GM19025 (cell line): ENCODE measurements around the gene LMAN1L.
A peak's percentile ranks its signal among the peaks of the same experiment; 100 is the strongest.

Experiments
- ATAC-seq: cut with Tn5 transposase; IDR thresholded peaks from one replicate; pipeline ENCODE4 v1.9.1; 2021; ENCODE audit warnings: mild to moderate bottlenecking, low read depth, moderate library complexity; ENCODE audit not compliant: unreplicated experiment

The LMAN1L gene

DNA sequence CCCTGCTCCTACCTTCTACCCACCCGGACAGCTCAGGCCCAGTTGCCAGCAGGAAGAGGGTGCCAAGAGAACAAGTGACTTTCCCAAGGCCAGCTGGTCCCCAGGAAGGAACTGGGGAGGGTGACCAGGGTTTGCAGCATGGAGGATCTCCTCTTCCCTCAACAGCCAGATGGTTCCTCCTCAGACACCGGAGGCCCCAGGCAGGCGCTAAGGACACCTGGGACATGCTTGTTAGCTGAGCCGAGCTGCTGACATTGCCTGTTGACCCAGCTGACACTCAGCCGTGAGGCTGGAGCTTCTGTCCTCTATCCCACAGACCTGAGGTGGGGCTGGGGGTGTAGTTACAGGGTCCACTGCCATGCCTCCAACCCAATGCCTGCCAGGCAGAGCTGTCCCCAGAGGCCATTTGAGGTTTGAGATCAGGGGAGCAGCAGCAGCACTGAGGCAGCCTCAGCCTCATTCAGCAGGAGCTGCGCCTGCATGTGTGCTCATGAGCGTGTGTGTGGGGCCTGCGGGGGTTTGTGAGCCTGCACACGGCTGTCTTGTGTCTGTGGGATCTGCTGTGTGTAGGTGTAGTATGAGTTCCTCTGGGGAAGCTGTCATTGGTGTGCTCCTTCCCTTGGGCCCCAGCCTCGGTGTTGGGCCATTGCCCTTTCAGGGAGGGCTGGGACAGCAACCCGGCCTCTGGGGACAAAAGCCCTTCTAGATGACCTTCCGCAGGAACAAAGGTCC is 20.9 kb downstream of the LMAN1L start:
- no peak for ATAC-seq

DNA sequence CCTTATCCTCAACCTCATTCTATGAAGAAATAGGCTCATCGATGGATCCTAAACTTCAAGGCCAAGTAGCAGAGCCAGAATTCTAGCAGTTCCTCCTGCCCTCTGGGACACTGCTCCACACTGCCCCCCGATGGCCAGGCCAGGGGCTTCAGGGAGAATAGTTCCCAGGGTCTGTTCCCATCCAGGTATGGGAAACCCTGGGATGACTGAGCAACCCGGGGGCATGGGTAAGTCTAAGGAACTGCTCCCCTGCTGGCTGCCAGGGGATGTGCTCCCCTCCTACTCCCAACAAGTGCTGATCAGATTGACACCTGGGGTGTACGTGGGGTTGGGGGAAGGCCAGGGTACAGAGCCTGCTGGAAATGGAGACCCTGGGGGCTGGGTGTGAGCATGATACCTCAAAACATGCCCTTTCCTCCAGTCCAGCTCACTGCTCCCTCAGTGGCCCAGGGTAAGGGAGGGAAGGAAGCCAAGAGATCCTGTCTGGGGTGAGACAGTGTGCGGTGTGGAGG is 22.7 kb downstream of the LMAN1L start:
- ATAC-seq = no peak

DNA sequence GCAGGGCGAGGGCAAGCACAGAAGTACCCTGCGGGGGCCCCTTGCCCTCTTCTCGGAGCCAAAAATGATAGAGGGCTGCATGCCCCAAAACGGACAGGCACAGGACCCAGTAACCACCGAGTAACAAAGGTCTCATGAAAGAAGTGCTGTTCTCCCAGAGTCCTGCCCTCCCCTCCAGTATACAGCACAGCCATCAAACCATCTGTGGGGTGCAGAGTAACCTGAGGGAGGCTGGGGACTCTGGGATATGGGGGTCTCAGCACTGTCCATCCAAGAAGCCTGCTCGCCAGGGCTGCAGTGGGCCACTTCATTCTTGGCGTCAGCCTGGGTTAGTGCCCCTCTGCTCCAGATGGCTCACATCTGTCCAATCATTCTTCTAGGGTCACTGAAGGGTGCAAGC is 24.2 kb downstream of the LMAN1L start:
- ATAC-seq = no peak

DNA sequence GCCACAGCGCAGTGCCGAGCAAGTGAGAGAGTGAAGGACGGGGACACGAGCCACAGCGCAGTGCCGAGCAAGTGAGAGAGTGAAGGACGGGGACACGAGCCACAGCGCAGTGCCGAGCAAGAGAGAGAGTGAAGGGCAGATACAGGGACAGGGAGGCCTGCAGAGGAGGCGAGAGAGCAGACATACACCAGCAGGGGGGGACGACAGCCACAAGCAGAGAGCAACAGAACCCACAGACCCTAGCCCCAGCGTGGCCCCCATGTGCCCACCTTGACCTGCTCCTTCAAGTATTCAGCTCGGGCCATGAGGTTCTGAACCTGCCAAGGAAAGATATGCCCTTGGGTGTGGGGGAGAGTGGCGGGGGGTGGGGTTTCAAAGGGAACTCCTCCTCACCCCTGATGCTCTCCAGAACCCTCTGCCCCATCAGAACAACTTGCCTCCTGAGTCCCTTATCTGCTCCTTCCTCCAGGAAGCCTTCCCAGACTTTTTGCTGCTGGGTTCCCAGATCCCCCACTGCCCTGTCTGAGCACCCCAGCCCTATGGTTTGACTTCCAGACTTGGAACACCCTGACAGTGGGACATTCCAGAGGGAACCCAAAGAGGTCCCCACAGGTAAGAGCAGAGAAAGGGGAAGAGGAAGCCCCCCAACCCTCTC is 25.0 kb downstream of the LMAN1L start:
- no peak for ATAC-seq

DNA sequence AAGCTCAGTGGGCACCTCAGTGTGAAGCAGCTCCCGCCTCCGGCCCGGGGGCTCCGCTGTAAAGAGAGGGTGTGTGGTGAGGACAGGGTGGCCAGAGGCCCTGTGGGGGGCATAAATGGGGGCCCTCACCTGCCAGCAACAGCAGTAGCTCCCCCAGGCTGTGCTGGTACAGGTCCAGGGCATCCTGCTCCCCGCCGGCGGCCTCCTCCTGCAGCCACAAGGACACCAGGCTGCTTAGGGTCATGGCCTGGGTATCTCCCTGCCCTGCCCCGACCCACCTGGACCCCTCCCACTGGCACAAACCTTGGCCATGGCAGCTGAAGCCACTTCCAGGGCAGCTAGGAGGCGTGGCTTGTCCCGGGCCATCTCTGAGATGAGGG is 25.5 kb downstream of the LMAN1L start:
- ATAC-seq = no peak

DNA sequence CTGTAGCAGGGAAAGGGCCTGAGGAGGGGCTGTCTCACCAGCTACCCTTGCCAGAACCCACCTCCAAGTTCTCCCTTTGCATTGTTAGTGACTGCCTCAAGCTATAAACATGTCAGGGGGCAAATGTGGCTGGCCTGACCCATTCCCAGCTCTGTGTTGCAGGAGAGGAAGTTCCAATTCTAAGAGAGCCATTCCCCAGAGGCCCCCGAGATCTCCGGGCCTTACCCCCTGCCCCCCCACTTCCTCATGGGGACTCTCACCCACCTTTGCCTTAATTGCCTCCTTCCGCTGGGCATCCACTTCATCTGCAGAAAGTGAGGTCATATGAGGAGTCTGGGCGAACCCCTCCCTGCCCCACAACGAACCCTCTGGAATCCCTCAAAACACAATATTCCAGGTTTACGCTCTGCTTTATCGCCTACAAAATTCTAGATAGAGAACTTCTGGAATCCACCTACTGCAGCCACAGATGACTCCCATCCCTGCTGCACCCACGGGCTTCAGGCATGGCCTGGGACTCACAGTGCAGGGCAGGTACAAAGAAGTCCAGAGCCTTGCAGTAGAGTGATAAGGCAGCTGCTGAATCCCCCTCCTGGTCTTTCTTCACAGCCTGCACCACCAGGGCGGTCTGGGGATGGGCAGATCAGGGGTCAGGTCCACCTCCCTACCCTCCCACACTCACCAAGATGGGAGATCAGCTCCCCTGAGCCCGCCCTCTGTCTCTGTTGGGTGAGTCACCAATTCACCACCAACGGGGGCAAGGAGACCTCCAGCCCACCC is 26.3 kb downstream of the LMAN1L start:
- no peak for ATAC-seq

DNA sequence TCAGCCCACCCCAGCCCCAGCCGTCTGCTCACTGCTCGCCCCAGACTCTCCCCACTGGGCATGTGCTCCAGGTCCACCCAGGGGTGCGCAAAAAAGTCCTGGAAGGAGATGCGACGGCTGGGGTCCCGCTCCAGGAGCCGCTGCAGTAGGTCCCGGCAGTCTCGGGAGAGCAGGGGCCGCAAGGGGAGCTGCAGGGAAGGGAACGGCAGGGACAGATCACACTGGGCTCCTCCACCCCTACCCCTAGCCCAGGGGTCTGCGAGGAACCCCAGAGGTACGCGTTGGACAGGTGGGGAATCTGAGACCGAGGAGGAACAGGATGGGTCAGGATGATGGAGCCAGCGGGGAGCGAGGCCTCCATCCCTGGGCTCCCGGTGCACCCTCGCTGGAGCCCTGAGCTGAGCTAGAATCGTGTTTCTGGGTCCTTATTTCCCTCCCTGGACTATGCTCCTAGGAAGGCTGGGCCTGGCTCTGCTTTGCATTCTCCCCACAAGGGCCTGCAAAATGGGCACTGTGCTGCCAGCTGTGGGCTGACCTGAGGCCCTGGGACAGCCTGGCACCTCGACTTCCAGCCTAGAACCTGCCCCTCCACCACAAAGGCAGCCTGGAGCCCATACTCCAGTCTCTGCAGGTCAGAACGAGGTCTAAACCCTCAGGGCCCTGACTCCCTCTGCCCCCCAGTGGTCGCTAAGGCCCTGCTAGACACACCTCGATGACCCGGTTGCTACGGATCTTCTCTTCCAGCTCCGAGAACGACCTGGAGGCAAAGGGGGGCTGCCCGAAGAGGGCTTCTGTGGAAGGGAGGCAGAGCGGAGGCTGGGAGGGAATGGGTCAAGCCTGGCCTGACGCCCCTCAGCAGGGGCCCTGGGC is 27.1 kb downstream of the LMAN1L start:
- no peak for ATAC-seq

DNA sequence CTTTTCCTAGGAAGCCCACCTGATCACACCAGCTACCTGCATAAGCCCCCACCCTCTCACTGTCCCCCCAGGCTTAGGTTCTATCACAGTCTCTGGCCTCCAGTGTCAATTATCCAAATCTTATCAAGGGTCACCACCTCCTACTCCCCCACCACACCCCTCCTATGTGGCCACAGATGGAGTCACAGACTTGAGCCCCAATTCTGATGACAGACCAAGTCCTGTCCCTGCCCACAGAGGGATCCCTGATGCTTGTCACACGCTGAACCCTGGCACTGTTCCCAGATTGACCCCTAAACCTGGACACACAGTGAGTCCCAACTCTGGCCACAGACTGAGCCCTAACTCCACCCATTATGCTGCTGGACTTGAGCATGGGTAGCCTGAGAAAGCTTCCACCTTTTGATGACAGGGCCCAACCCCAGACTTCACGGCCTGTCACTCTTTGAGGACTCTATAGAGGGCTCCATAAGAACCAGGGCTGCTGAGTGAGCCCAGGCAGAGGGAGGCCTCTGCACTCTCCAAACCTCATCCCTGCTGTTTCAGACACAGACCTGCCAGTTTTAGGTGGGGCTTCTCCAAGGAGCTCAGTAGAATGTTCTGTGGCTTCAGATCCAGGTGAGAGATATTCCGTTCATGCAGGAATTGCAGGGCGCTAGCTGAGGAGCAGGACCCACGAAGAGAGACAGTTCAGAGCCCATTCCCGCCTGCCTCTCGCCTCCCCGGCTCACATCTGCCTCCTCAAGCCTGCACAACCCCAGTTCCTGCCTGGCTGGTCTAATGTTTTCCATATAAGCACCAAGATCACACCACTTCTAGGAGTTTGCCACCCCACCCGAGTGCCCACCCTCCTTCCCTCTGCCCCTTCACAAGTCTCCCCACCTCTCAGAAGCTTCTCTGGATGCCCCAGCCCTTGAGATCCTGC is 28.5 kb downstream of the LMAN1L start:
- no peak for ATAC-seq

DNA sequence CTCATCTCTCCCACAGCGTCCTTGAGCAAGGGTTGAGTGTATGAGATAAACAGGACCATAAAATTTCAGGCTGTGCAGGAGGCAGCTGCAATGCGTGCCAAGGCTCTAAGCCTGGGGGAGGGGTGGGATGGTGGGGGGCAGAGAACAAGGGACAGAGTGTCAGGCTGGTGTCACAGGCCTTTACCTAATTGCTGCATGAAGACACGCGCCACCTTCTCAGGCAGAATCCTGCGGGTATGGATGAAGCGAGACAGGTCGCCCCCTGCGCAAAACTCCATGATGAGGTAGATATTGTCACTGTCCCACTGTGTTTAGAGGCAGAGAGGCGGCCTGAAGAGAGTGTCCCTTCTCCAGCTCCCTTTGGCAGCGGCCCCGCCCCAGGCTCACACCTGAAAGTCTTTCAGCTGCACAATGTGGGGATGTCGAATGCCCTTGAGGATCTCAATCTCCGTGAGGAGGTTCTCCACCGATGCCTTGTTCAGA is 29.3 kb downstream of the LMAN1L start:
- no peak for ATAC-seq

DNA sequence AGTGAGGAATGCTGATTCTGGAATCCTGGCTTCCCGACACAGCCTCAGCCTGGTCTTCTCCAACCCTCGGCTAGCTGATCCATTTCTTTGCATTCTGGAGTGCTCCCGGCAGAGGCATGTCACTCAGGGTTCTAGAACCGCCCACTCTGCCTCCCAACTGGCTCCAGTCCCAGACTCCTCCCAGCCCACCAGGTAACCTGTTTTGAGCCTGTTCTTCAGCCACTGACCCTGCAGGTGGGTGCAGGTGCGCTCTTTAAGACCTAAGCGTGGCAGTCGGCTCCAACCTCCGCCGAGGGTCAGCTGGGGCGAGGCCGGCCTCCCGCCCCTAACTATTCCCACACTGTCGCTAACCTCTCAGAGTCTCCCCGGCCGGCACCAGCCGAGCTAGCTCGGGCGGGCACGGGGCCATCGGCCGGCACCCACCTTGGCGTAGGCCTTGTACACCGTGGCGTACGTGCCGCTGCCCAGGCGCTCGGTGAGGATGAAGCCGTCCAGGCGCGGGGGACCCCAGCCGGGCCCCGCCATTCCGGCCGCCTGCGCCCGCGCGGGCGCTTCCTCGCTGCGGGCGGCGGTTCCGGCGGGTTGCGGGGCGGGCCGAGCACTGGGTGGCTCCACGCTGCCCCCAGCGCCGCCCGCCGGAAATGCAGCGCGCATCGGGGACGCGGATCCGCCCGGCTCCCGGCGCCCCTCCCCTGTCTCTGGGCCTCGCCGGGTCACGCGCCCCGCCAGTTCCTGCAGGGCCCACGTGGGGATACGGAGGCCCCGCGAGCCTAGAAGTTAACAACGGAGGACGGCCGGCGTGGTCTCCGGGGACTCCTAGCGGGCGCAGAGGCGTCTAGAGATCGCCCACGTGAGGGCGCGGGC is 30.2 kb downstream of the LMAN1L start, which contains the start of gene ULK3:
Gene ULK3 (minus strand): TSS at position 576 of the 864 bp plus-strand sequence. CDS start 51 bp downstream, at position 525.
- peak; percentile 86 for ATAC-seq

DNA sequence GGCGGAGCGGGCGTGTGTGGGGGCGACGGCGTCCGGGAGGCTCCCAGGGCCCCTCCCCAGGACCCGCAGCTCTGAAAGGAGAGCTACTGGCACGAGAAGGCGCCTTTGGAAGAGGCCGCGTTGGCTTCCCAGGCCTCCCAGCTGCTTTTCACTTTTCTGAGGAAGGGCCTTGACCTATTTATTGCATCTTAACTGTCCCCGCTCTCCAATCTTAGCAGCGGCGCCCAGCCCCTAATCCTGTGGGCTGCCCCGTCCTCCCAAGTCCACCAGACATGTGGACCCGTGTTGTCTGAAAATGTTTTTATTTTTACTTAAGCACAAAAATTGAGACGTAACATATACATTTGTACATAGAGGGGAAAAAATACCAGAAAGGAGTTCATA is 30.8 kb downstream of the LMAN1L start:
- no peak for ATAC-seq

DNA sequence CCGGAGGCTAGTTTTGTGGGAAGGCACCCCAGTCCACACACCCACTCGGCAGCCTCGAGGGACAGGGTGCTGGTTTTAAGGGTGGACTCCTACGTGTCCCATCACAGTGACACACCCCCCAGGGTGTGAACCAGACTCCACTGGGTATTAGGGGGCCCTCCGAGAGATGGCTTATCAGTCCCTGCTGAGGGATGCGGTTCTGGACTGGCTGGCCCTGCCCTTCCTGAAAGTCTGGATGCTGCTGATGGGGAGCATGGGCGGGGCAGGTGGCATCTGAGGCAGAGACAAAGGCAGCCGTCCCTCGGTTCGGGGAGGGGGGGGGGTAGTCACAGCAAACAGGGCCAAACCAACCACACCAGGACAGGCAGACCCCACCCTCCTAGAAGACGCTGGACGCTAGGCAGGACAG is 31.3 kb downstream of the LMAN1L start:
- ATAC-seq = no peak

DNA sequence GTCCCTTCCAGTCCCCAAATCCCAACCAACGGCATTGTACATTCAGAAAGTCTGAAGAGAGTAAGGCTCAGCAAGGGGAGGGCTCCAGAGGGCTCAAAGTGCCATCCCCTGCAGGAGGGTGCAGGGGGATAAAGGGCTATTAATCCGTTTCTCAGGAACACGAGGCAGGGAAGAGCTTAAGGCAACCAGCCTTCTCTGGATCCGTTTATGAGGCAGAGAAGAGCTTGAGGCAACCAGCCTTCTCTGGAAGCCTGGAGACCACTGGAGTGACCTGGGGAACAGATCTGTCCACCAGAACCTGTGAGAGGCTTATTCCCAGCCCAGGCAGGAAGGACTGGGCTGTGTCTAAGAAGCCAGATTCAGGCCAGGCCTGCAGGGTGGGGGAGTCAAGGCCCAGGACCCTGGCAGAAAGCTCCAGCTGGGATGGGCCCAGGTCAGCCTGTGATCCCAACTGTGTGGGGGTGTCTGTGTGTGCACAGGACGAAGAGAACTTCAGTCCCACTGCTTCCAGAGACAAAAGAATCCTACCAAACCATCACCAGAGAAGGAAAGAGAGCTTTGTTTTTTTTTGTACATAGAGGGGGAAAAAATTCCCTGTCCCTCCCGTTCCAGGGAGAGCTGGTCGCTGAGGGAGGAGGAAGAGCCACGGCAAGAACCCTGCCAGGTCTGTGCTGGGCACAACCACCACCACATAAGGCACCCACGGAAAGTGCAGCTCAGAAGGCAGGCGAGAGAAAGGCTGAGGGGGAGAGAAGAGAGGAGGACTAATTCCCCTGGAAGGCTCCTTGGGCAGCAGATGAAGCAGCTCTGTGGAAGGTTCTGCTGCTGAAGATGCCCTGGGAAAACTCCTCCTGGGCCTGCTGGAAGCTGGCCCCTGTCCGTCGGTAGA is 31.9 kb downstream of the LMAN1L start:
- no peak for ATAC-seq

DNA sequence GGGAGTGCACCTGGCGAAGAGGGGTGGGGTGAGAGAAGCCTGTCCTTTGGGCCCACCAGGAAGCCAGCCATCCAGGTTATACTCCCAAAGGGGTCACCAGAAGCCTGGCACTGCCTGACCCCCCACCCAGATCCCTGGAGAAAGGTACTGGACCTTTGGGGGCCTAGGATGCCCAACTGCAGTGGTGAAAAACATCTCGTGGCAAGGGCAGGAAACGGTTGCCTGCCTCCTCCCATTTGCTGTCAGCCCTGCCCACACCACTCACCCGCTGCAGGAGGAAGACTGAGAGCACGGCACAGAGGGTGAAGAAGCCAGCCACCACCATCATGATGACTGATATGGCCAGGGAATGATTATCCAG is 32.6 kb downstream of the LMAN1L start:
- no peak for ATAC-seq

DNA sequence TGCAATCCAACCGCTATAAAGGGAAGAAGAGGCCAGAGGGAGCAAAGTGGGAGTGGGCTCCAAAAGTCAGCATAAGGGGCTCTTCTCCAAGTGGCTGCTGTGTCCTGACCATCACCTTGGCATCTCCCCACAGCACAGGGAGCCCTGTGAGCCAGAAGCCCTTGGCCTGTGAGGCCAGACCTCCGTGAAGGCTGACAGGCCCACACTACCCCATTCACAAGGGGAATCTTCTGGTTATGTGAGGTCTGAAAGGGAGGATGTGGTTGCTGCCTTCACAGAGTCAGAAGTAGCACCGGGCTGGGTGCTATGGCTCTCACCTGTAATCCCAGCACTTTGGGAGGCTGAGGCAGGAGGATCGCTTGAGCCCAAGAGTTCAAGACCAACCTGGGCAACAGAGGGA is 32.9 kb downstream of the LMAN1L start:
- no peak for ATAC-seq

DNA sequence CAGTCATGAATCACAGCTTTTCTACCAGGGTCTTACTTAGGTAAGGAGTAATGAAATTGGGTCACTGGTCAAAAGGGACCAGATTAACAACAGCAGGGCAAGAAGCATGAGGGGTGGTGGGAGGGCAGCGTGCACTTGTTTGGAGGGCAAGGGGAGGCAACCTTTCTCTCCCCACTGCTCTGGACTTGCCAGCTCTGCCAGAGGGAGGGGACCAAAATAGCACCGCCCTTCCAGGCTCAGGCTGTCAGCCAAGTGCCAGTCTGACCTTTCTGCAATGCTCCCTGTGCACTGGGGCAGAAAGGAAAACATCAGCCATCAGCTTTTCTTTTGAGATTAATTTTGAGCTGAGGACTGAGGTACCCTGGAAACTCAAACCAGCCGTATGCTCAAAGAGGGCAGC is 34.8 kb downstream of the LMAN1L start:
- ATAC-seq = no peak

DNA sequence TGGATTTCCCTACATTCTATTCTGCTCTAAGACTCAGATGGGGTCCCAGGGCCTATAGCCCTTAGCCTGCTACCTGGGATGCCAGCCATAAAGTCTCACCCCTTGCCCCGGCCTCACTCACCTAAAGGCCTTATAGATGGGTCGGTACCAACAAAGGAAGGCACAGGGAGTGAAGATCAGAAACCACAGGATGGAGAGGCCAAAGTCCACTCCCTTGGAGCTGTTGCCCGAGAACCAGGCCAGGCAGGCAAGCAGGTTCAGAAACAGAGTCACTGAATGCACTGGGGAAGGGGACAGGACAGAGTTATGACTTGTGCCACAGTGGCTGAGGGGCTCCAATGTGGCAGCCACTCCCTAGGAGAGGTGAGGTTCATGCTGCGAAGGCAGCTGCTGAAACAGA is 37.8 kb downstream of the LMAN1L start:
- ATAC-seq = no peak
